T47D (cell line): ENCODE data around the gene MRPL30.
"Not testable (repeated sequence)": the region's sequence is repeated elsewhere in the genome, so short reads cannot be mapped to it uniquely, and the experiment has no call there.

ENCODE experiments used
- DNase-seq, 2 experiments: peaks; one replicate each; pipeline versions ENCODE4 v3.0.0 to v3.0.0-alpha.2; 2011 to 2012; ENCODE audit warnings: low read depth in 1 of 2, low spot score in 1 of 2
- JUND ChIP-seq: IDR thresholded peaks from 2 replicates; pipeline ENCODE4 v1.6.1; 2012; ENCODE audit warnings: low read depth
- in situ Hi-C: cut with HindIII; loops from 2 replicates; pipeline ENCODE4 v1.10.0; 2016; ENCODE audit warnings: low sequenced_read_pairs, low pct_unique_long_range_greater_than_20kb

The MRPL30 gene

DNA sequence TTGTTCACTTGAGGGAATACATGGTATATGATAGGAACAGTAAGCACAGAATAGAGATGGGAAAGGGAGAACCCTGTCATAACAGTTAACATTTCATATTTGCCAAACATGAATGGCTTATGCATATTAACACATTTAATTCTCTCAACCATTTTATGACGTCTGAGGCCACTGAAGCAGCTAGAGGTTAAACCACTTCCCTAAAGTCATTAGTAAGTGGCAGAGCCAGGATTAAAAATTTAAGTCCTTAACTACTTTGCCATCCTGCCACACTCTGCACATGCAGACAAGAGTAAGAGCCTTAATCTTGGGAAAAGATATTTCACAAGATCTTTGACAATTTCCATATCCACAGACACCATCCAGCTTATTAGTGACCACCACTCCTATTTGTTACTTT lies 24.1 kb upstream of the MRPL30 start:
- DNase-seq: no peak
- TF ChIP-seq JUND: no peak
- in situ Hi-C loops: no loop called here

DNA sequence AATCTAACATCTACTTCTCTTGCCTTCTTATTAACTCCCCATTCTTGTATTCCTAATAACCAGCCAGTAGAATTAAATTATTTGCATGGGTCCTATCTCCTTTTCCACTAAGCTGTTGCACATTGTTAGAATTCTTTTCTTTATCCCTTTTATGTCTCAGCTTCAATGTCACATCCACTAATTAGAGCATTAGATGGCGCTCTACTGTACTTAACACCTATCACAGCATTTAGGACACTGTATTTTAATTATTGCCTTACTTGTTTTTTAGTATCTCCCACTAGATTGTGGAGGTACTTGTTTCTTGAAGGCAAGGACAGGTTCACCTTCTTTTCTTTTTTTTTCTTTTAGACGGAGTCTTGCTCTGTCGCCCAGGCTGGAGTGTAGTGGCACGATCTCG lies 22.4 kb upstream of the MRPL30 start:
- in situ Hi-C loops: no loop called here
- TF ChIP-seq JUND: no peak
- no peak for DNase-seq

DNA sequence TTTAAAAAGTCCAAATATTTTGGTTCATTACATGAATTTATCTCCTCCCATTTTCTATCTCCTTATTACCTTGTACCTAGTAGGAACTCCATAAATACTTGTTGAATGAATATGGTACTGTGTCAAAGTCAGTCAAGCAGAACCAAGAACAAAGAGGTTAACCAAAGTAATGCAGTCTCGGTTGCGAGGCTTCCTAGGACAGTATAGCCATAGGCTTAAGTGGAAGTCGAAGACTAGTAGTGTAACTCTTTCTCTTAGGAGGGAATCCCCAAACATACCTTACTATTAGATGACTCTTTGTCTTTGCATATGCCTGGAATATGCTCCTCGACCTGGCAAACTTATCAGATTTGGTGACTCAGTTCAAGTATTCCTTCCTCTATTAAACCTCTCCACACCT lies 21.4 kb upstream of the MRPL30 start:
- DNase-seq: no peak
- in situ Hi-C loops: no loop called here
- TF ChIP-seq JUND: no peak

DNA sequence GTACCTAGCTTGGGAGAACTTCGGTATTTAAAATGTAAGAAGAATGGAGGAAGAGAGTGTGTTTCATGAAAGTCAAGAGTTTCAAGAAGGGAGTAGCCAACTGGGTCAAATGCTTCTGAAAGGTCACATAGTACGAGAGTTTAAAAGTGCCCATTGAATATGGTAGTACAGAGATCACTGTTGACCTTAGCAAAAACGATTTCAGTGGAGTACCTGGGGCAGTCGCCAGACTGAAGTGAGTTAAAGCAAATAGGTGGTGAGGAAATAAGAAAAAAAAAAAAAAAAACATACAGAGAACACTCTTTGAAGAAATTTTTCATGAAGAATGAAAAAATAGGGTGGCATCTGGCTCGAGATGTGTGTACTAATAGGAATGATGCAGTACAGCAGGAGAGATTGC lies 14.8 kb upstream of the MRPL30 start:
- no peak for TF ChIP-seq JUND
- in situ Hi-C loops: no loop called here
- no peak for DNase-seq

DNA sequence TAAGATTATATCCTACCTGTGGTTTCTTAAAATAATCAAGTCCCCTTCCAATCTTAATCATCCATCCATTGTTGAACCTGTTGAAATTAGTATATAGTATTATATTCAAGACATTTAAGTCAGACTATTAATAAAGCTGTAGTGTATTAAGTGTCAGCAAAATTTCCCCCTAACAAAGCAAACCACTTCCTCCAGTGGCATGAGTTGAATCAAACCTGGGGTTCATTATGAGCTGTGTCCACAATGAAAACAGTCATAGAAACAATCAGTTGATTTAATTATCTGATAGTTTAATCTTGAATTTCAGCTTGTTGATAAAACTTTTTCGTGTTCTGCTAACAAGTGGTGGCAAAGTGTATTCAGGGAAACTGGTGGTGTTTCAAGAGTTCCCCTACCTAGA lies 11.4 kb upstream of the MRPL30 start:
- in situ Hi-C loops: no loop called here
- no peak for DNase-seq
- TF ChIP-seq JUND: no peak

DNA sequence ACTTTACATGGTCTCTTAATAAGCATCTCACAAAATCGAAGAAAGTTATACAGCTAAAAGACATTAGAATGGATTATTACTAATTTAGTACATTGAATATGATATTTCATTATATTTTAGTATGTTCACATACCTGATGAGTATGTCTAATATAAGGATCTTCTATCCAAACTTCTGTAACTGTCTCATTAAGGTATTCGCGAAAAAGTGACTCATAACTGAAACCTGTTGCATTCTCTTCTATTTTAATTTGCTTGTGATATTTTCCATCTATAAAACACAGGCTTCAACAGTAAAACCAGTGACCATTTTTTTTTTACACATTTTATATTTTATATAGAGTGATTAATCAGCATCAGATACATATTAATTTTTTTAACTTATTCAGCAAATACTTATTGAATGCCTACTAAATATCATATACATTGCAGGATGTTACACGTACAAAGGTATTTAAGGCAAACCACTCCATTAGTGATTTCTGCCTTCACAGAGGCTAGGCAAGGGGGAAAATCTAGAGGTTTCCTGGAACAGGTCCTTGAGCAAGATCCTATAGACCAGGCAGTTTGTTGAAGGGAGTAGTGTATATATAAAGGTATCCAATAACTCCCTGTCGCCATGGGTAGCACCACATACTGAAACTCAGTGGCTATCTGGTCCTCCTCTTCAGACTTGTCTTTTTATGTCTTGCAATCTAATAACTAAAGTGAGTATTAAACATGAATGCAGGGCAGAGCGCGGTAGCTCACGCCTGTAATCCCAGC lies 9.4 kb upstream of the MRPL30 start:
- DNase-seq: no peak
- in situ Hi-C loops: no loop called here
- no peak for TF ChIP-seq JUND

DNA sequence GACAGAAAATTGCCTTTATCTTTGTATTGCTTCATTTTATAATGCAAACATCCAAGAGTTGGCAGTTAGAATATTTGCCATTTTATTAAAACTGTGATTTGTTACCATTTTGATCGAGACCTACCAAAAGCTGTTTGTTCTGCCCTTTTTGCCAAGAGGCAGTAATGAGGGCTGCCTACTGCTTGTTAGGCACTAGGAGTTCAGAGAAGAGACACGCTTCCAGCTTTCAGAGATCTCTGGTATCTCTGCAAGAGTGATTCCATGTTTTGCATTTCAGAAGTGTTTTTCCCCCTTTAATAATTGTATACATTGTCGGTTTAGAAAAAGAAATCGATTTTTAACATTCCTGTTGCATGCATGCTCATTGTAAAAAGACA lies 628 bp downstream of the MRPL30 start:
- no peak for DNase-seq
- TF ChIP-seq JUND: no peak
- in situ Hi-C loops: no loop called here

DNA sequence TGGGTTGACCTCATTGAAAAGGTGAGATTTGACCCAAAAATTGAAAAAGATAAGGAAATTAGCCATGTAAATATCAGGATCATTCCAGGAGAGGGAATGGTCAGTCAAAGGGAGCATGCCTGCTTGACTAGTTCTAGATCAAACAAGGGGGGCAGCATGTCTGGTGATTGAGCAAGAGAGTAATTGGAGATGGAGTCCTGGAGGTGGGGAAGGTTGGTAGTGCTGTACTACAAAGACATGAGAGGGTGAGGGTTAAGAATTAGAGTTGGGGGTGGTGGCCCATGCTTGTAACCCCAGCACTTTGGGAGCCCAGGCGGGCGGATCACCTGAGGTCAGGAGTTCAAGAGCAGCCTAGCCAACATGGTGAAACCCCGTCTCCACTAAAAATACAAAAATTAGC lies 2.0 kb downstream of the MRPL30 start:
- no peak for TF ChIP-seq JUND
- in situ Hi-C loops: no loop called here
- DNase-seq: peak in 1 of 2 experiments; percentile 79

DNA sequence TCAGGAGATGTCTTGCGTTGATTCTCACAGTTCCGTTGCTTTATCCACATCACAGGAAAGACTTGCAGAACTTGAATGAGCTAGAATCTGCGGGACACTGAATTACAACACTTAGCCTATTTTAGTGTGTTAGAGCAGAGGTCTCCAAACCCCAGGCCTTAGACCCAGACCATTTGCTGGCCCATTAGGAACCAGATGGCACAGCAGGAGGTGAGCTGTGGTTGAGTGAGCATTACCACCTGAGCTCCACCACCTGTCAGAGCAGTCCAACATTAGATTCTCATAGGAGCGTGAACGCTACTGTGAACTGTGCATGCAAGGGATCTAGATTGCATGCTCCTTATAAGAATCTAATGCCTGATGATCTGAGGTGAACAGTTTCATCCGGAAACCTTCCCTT lies 3.8 kb downstream of the MRPL30 start:
- in situ Hi-C loops: no loop called here
- TF ChIP-seq JUND: no peak
- no peak for DNase-seq

DNA sequence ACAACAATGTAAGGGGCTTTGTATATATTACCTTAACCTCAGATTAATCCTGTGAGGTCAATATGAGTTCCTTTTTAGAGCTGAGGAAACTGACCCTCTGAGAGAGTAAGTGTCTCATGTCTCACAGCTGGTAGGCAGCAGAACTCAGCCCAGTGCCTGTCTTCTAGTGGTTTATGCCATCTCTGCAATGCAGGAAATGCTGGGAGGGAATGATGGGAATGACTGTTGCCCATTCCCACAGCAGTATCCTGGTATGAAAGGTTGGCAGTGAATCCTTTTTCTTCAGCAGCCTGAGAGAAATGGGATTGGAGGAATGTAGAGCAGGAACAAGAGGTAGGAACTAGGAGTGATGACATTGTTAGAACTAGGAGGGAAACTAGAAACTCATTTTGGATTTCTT lies 6.0 kb downstream of the MRPL30 start:
- no peak for TF ChIP-seq JUND
- DNase-seq: no peak
- in situ Hi-C loops: no loop called here

DNA sequence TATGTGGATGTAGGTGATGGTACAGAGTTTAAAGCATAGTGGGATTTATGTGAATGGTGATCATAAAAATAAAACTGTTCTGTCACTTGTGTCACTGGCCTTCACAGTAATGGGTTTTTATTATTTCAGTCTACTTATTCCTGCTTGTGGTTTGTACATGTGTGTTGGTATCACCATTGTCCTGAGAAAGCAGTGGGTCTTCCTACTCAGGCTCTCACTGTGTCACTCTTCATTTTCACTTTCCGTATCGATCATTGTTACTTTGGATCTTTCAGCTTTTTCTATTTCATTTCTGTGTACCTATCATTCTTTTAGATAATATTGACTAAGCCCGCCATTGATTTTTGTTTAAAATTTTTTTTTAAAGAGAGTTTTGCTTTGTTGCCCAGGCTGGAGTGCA lies 7.4 kb downstream of the MRPL30 start:
- in situ Hi-C loops: no loop called here
- TF ChIP-seq JUND: no peak
- no peak for DNase-seq

DNA sequence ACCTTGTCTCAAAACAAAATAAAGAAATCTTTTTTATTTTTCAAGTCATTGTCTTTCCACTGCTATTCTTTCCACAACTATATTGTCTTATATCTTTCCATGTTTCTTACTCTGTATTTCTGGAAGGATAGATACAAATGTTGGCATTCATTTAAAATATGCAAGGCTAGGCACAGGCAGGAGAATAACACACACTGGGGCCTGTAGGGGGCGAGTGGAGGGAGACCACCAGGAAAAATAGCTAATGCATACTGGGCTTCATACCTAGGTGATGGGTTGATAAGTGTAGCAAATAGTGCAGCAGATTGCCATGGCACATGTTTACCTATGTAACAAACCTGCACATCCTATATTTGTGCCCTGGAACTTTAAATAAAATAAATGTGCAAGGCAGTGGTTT lies 9.6 kb downstream of the MRPL30 start:
- no peak for TF ChIP-seq JUND
- no peak for DNase-seq
- in situ Hi-C loops: no loop called here

DNA sequence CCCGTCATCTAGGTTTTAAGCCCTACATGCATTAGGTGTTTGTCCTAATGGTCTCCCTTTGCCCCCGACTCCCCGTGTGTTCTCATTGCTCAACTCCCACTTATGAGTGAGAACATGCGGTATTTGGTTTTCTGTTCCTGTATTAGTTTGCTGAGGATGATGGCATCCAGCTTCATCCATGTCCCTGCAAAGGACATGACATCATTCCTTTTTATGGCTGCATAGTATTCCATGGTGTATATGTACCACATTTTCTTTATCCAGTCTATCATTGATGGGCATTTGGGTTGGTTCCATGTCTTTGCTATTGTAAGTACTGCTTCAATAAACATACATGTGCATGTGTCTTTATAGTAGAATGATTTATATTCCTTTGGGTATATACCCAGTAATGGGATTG lies 11.4 kb downstream of the MRPL30 start:
- in situ Hi-C loops, DNase-seq: not testable (repeated sequence)
